ENCODE measurements around the gene PDCD2. TPM values are rescaled to one million over a fixed set of nuclear protein-coding genes. Genes with fewer than 3 reads are reported as not detected.
A peak's percentile ranks its signal among the peaks of the same experiment; 100 is the strongest.

The PDCD2 gene
- total RNA-seq, 1 donor from 2014 or later: 69.4 TPM

DNA sequence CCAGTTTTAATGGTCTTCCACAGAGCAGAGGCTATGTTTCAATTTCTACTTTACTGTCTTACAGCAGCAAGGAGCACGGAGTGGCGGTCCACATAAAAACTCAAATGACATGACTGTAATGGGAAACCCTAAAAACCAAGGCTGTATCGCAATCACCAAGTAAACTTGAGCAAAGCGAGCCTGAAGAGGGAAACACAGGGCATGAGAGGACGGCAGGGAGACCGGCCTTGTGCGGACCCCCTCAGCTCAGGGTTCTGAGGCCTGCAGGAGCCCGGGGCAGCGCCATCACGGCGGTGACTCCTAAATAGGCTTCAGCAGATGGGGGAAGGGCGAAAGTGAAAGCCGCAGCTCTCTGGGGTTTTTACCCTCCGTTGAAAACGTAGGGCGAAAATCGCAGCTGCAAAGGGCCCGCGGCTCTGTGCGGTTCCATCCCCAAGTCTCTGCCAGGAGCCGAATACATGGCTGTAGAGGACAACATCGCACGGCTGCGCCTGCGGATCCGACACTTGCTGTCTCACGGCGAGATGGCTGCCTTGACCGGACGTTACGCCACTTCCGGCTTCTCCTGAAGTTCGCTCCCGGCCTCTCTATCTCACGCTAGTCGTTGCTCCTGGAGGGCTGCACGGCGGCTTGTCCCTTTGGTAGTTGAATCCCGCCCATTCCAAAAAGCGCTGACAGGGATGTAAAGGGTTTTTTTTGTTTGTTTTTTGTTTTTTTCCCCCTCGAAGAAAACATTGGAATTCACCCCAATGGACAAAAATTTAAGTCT, 31.5 kb downstream of the PDCD2 start, which contains the start of gene PSMB1:
Gene PSMB1 (minus strand): TSS at position 543 of the 769 bp plus-strand sequence. CDS start 65 bp downstream, at position 478.
- H3K4me3 Mint-ChIP-seq (ENCODE audit: unreplicated experiment): no peak within 1 kb of the TSS
- H3K27me3 Mint-ChIP-seq (ENCODE audit: unreplicated experiment): no peaks in the 10 kb centered on the region
- H3K36me3 Mint-ChIP-seq (ENCODE audit: low read depth, unreplicated experiment): no peaks in the 10 kb centered on the region
- peaks cover 7% of the 10 kb centered on the region for H3K4me1 Mint-ChIP-seq (ENCODE audit: unreplicated experiment)
- DNase-seq (ENCODE audit: low spot score): peak; percentile 86
- no peak for TF ChIP-seq CTCF (IDR thresholded peaks at IDR 0.05; ENCODE audit: unreplicated experiment)
- no peaks in the 10 kb centered on the region for H3K9me3 Mint-ChIP-seq (ENCODE audit: unreplicated experiment)
- H3K27ac Mint-ChIP-seq (ENCODE audit: unreplicated experiment): no peak within 1 kb of the TSS

DNA sequence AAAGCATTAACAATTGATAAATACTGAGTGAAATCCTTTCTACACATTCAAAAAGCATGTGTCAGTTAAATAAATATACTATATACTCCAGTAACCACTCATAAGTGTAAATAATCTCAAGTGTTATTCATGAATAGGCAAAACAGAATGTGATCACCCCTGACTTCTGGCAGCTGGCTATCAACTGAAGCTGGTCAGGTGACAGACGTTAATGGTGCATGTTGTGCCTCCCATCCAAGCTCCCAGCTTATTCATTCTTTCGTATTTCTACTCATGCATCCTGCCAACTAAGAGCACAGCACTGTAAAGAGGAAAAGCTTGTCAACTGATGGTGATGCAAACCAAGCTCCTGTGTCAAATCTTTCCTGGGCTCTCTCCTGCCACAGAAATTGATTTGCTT, 39.0 kb downstream of the PDCD2 start:
- Mint-ChIP-seq H3K27me3 (ENCODE audit: unreplicated experiment) (no peaks in the 10 kb centered on the region), H3K9me3 (ENCODE audit: unreplicated experiment) (no peaks in the 10 kb centered on the region), H3K27ac (ENCODE audit: unreplicated experiment) (no peak overlapping the region), H3K4me1 (ENCODE audit: unreplicated experiment) (peaks cover 2% of the 10 kb centered on the region), H3K36me3 (ENCODE audit: low read depth, unreplicated experiment) (peaks cover 9% of the 10 kb centered on the region), H3K4me3 (ENCODE audit: unreplicated experiment) (no peak overlapping the region)
- TF ChIP-seq CTCF (IDR thresholded peaks at IDR 0.05; ENCODE audit: unreplicated experiment): no peak
- no peak for DNase-seq (ENCODE audit: low spot score)

GRCh38 chr6:170542031-170542719, 42.3 kb downstream of the PDCD2 start:
- TF ChIP-seq CTCF (IDR thresholded peaks at IDR 0.05; ENCODE audit: unreplicated experiment): no peak
- Mint-ChIP-seq H3K27me3 (ENCODE audit: unreplicated experiment) (no peaks in the 10 kb centered on the region), H3K36me3 (ENCODE audit: low read depth, unreplicated experiment) (peaks cover 12% of the 10 kb centered on the region)

GRCh38 chr6:170537329-170537728, 47.1 kb downstream of the PDCD2 start:
- no peak overlapping the region for H3K27ac Mint-ChIP-seq (ENCODE audit: unreplicated experiment)
- H3K4me3 Mint-ChIP-seq (ENCODE audit: unreplicated experiment): no peak overlapping the region
- H3K9me3 Mint-ChIP-seq (ENCODE audit: unreplicated experiment): no peaks in the 10 kb centered on the region
- no peaks in the 10 kb centered on the region for H3K27me3 Mint-ChIP-seq (ENCODE audit: unreplicated experiment)
- no peaks in the 10 kb centered on the region for H3K4me1 Mint-ChIP-seq (ENCODE audit: unreplicated experiment)
- DNase-seq (ENCODE audit: low spot score): no peak
- peaks cover 22% of the 10 kb centered on the region for H3K36me3 Mint-ChIP-seq (ENCODE audit: low read depth, unreplicated experiment)
- no peak for TF ChIP-seq CTCF (IDR thresholded peaks at IDR 0.05; ENCODE audit: unreplicated experiment)

More at GRCh38 chr6:170542031-170542719, 42.3 kb downstream of the PDCD2 start:
- no peaks in the 10 kb centered on the region for H3K9me3 Mint-ChIP-seq (ENCODE audit: unreplicated experiment)
- H3K4me1 Mint-ChIP-seq (ENCODE audit: unreplicated experiment): no peaks in the 10 kb centered on the region
- H3K4me3 Mint-ChIP-seq (ENCODE audit: unreplicated experiment): no peak overlapping the region
- H3K27ac Mint-ChIP-seq (ENCODE audit: unreplicated experiment): no peak overlapping the region
- no peak for DNase-seq (ENCODE audit: low spot score)

DNA sequence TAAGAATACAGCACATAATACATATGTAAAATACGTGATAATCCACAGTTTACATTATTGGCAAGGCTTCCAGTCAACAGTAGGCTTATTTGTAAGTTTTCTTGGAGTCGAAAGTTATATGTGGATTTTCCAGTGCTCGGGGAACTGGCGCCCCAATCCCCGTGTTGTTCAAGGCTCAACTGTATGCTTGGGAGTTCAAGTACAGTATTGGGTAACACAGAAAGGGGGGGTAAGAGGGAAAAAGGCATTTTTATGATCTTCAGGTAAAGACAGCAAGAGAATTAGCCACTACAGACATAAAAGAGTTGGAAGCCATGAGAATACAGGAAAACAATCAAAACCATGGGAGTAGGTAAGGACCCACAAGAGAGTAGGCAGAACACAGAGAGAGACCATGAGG, 47.8 kb downstream of the PDCD2 start:
- TF ChIP-seq CTCF (IDR thresholded peaks at IDR 0.05; ENCODE audit: unreplicated experiment): no peak
- H3K27me3 Mint-ChIP-seq (ENCODE audit: unreplicated experiment): no peaks in the 10 kb centered on the region
- no peak for DNase-seq (ENCODE audit: low spot score)

More for the DNA sequence above, 47.8 kb downstream of the PDCD2 start:
- Mint-ChIP-seq H3K36me3 (ENCODE audit: low read depth, unreplicated experiment) (peaks cover 22% of the 10 kb centered on the region), H3K4me3 (ENCODE audit: unreplicated experiment) (no peak overlapping the region), H3K4me1 (ENCODE audit: unreplicated experiment) (no peaks in the 10 kb centered on the region), H3K9me3 (ENCODE audit: unreplicated experiment) (no peaks in the 10 kb centered on the region), H3K27ac (ENCODE audit: unreplicated experiment) (no peak overlapping the region)
